ENCODE measurements around the gene ABCC11.

DNA sequence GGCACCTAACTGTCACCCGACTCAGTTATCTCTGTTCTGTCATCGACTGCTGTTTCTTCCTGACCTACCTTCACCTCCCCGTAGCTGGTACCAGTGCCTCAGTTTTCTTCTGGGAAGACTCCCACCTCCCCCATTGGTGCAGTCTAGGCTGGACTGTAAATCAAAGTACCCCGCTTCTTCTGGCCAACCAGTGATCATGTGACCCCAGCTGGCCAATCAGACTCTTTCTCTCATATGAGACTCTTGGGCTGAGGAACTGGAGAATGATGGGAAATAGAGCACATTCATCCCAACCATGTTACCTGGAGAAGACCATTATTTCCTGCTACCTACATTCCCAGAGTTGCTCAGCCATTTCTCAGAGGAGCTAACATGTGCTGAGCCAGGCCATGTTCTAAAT is 23.8 kb downstream of the ABCC11 start:
- TF ChIP-seq, protein P1, sequence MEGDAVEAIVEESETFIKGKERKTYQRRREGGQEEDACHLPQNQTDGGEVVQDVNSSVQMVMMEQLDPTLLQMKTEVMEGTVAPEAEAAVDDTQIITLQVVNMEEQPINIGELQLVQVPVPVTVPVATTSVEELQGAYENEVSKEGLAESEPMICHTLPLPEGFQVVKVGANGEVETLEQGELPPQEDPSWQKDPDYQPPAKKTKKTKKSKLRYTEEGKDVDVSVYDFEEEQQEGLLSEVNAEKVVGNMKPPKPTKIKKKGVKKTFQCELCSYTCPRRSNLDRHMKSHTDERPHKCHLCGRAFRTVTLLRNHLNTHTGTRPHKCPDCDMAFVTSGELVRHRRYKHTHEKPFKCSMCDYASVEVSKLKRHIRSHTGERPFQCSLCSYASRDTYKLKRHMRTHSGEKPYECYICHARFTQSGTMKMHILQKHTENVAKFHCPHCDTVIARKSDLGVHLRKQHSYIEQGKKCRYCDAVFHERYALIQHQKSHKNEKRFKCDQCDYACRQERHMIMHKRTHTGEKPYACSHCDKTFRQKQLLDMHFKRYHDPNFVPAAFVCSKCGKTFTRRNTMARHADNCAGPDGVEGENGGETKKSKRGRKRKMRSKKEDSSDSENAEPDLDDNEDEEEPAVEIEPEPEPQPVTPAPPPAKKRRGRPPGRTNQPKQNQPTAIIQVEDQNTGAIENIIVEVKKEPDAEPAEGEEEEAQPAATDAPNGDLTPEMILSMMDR (conservative IDR thresholded peaks at IDR 0.05) = no peak
- no peak for TF ChIP-seq ZFX (IDR thresholded peaks at IDR 0.05)
